Breast epithelium (tissue), 4 donors: ENCODE data around the gene ZCCHC14. TPM values are rescaled to one million over a fixed set of nuclear protein-coding genes. Genes with fewer than 3 reads are reported as not detected.
A peak's percentile ranks its signal among the peaks of the same experiment; 100 is the strongest.

Experiments used
- DNase-seq, 2 donors: peaks; one replicate each; pipeline ENCODE4 v3.0.0-alpha.2; 2019; ENCODE audit warnings: low spot score in 2 of 2
- H3K27ac ChIP-seq, 2 donors: fragments of 200-600 bp; sonication (generic) in 1 of 2; one replicate each; pipeline ENCODE4 v1.5.1; 2016 to 2019; ENCODE audit warnings: mild to moderate bottlenecking in 1 of 2
- H3K27me3 ChIP-seq, 2 donors: fragments of 200-600 bp; sonication (generic) in 1 of 2; one replicate each; pipeline versions ENCODE4 v1.5.1 to v1.6.0; 2017 to 2019; ENCODE audit warnings: control low read depth in 1 of 2, mild to moderate bottlenecking in 1 of 2
- H3K36me3 ChIP-seq: fragments of 200-600 bp; one replicate; pipeline ENCODE4 v1.5.1; 2019
- H3K4me1 ChIP-seq, 2 donors: fragments of 200-600 bp; sonication (generic); one replicate each; pipeline ENCODE4 v1.5.1; 2016 to 2019; ENCODE audit warnings: control low read depth in 1 of 2
- H3K4me3 ChIP-seq, 3 donors: fragments of 200-600 bp; sonication (generic); 1 replicate in 2 of 3; 2 replicates in 1 of 3; pipeline ENCODE4 v1.5.1; 2016 to 2019; ENCODE audit warnings: mild to moderate bottlenecking in 3 of 3, moderate library complexity in 2 of 3
- H3K9me3 ChIP-seq, 2 donors: fragments of 200-600 bp; sonication (generic) in 1 of 2; one replicate each; pipeline ENCODE4 v1.5.1; 2016 to 2019; ENCODE audit warnings: control low read depth in 1 of 2
- POLR2A ChIP-seq: fragments of 450-650 bp; IDR thresholded peaks from one replicate; pipeline ENCODE4 v1.6.1; 2016; ENCODE audit warnings: antibody characterized with exemption, mild to moderate bottlenecking, moderate library complexity
- POLR2AphosphoS5 ChIP-seq, 3 donors: sonication (generic); formaldehyde crosslinking; IDR thresholded peaks; one replicate each; pipeline ENCODE4 v1.6.1; 2017; ENCODE audit warnings: antibody characterized with exemption in 3 of 3
- intact Hi-C: fragments of 100-400 bp; cut with DNase I; formaldehyde crosslinking; loops from one replicate; pipeline ENCODE4 v1.15.1; 2023; ENCODE audit warnings: low total_unique reads
- total RNA-seq, 3 donors: library from RNA; depleted of rRNA; stranded (reverse); fragments of >200 nt; gene quantifications; one replicate each; pipeline ENCODE4 v1.1.0, GENCODE V29; 2016
- TF ChIP-seq, protein P1 (sequence below), 3 donors: fragments of 450-650 bp; IDR thresholded peaks; one replicate each; pipeline ENCODE4 v1.5.1; 2016 to 2017; ENCODE audit warnings: antibody characterized with exemption in 3 of 3, mild to moderate bottlenecking in 3 of 3, moderate library complexity in 3 of 3

Gene ZCCHC14
- total RNA-seq, 3 donors from 2014 or later, result 15.2 to 21.0 (median 18.7) TPM

DNA sequence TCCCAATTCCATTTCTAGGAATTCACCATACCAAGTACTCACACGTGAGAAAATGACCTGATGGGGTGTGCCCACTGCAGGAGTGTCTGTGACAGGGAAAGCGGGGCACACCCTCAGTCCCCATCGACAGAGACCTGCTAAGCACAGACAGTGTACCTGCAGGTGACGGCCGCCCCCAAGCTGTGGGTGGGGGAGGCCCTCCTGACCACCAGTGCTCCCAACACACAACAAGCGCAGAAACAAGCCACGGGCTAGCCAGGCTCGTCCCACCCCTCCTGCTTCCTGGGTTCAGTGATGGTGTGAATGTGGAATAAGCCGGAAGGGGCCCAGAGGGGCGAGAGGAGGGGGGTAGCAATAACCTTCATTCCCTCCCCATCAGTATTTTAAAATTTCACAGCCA lies 31.9 kb downstream of the ZCCHC14 start:
- Histone ChIP-seq H3K4me3 (no peak overlapping the region), H3K27ac (peak overlapping the region in 1 of 2 donors; percentile 74), H3K27me3 (no peaks in the 10 kb centered on the region), H3K4me1 (peaks cover 5 to 20% of the 10 kb centered on the region in 2 donors), H3K9me3 (no peaks in the 10 kb centered on the region), H3K36me3 (no peaks in the 10 kb centered on the region)
- TF ChIP-seq, protein P1, sequence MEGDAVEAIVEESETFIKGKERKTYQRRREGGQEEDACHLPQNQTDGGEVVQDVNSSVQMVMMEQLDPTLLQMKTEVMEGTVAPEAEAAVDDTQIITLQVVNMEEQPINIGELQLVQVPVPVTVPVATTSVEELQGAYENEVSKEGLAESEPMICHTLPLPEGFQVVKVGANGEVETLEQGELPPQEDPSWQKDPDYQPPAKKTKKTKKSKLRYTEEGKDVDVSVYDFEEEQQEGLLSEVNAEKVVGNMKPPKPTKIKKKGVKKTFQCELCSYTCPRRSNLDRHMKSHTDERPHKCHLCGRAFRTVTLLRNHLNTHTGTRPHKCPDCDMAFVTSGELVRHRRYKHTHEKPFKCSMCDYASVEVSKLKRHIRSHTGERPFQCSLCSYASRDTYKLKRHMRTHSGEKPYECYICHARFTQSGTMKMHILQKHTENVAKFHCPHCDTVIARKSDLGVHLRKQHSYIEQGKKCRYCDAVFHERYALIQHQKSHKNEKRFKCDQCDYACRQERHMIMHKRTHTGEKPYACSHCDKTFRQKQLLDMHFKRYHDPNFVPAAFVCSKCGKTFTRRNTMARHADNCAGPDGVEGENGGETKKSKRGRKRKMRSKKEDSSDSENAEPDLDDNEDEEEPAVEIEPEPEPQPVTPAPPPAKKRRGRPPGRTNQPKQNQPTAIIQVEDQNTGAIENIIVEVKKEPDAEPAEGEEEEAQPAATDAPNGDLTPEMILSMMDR (IDR thresholded peaks at IDR 0.05), result no peak
- TF ChIP-seq POLR2AphosphoS5 (IDR thresholded peaks at IDR 0.05) (no peak), POLR2A (no peak)
- intact Hi-C loops, result no loop called here
- DNase-seq, result no peak

DNA sequence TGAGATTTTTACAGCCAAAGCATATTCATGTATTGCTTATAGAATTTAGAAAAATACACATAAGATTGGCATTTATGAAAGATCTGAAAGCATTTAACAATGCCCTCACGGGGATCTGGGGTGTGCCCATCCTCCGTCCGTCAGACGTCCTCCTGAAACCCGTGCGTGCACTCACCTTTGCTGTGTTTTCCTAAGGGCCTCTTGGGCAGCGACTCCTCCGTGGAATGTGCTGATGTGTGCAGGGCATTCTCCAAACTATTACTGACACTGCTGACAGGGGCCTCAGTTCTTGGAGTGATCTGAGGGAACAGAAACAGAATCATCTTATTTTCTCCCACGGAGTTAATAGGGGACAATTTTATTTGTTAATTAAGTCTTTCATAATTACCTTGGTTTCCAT lies 33.0 kb downstream of the ZCCHC14 start:
- TF ChIP-seq POLR2A (no peak), POLR2AphosphoS5 (IDR thresholded peaks at IDR 0.05) (no peak)
- TF ChIP-seq, protein P1 (IDR thresholded peaks at IDR 0.05), result no peak
- no peak for DNase-seq
- H3K4me3 ChIP-seq, result no peak overlapping the region
- no peaks in the 10 kb centered on the region for H3K27me3 ChIP-seq
- peaks cover 5 to 9% of the 10 kb centered on the region in 2 donors for H3K4me1 ChIP-seq
- intact Hi-C loops, result no loop called here
- H3K27ac ChIP-seq, result no peak overlapping the region
- H3K36me3 ChIP-seq, result no peaks in the 10 kb centered on the region
- no peaks in the 10 kb centered on the region for H3K9me3 ChIP-seq

DNA sequence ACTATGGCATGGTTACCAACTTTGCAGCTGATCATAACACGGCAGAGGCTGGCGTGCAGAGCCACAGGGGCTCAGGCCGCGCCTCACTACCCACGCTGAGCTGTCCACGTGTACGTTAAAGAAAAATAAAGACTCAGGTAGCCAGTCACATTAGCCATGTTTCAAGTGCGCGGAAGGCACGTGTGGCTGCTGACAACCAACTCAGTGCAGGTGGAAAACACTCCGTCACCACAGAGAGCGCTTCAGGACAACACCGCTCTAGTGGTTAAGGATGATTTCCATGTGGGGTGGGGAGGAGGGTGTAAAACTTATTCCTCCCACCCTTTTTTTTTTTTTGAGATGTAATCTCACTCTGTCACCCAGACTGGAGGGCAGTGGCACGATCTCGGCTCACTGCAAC lies 33.8 kb downstream of the ZCCHC14 start:
- H3K36me3 ChIP-seq, result no peaks in the 10 kb centered on the region
- TF ChIP-seq POLR2AphosphoS5 (IDR thresholded peaks at IDR 0.05) (no peak), POLR2A (no peak)
- TF ChIP-seq, protein P1 (IDR thresholded peaks at IDR 0.05), result no peak
- peak overlapping the region; percentile 73 to 79 for H3K27ac ChIP-seq
- H3K27me3 ChIP-seq, result no peaks in the 10 kb centered on the region
- H3K4me3 ChIP-seq, result no peak overlapping the region
- H3K4me1 ChIP-seq, result peaks cover 4 to 8% of the 10 kb centered on the region in 2 donors
- DNase-seq, result no peak
- intact Hi-C loops, result no loop called here
- H3K9me3 ChIP-seq, result no peaks in the 10 kb centered on the region

DNA sequence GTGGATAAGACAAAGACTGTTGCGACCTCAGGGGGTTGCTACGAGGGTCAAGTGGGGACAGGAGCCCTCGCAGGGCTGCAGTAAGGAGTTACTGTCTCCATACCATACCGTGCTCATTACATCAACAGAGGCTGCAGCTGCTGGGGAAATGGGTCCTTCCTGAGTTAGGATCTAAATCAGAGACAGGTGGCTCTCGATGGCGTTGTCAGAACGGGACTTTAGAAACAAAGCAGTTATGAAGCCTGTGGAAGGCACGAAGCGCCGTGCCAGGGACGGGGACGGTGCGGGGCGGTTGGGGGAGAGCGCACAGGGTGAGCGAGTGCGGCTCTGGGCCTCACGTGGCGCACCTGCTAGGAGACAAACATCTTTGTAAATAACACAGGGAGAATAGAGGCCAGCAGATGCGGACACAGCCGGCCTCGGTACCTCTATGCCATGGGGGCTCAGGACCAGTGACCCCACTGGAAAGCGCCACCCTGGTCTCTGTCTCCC lies 34.4 kb downstream of the ZCCHC14 start:
- Histone ChIP-seq H3K36me3 (no peaks in the 10 kb centered on the region), H3K4me1 (peaks cover 0 to 8% of the 10 kb centered on the region in 2 donors), H3K27me3 (no peaks in the 10 kb centered on the region), H3K9me3 (no peaks in the 10 kb centered on the region), H3K27ac (peak overlapping the region; percentile 73 to 79), H3K4me3 (no peak overlapping the region)
- TF ChIP-seq POLR2AphosphoS5 (IDR thresholded peaks at IDR 0.05) (no peak), POLR2A (no peak)
- TF ChIP-seq, protein P1 (IDR thresholded peaks at IDR 0.05), result no peak
- intact Hi-C loops, result no loop called here
- no peak for DNase-seq

DNA sequence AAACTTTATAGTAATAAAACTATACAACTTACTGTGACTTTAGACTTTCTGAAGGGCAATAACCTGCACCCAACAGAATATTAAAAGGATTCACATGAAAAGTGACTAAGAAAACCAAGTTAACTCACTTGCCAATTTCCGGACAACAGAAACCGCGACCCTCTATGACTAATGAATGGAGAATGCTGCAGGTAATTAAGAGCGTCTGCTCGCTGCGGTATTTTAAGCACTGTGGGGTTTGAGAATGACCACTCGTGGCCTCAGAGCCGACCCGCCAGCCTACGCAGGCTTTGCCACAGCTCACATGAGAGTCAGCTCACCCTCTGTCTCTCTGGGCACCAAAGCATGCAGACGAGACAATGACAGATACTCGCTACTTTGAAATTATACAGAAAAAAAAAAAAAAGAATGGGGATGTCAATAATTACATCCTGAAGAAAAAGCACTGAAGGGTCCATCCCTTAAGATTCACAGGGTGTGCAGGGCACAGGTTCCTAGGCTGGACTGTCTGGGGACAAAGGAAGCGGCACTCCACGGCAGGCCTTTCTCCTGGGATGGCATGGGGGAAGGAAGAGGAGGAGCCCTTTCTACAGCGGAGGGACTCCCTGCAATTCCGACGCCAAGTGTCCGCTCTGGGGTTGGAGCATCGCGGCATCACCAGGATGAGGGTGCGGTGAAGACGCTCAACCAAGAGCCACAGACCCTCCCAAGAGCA lies 35.0 kb downstream of the ZCCHC14 start:
- intact Hi-C loops, result no loop called here
- Histone ChIP-seq H3K27ac (peak overlapping the region; percentile 73 to 79), H3K4me3 (no peak overlapping the region), H3K27me3 (no peaks in the 10 kb centered on the region), H3K36me3 (no peaks in the 10 kb centered on the region), H3K4me1 (peaks cover 0 to 8% of the 10 kb centered on the region in 2 donors), H3K9me3 (no peaks in the 10 kb centered on the region)
- TF ChIP-seq POLR2A (no peak), POLR2AphosphoS5 (IDR thresholded peaks at IDR 0.05) (peak in 1 of 3 donors; percentile 12)
- DNase-seq, result peak in 1 of 2 donors; percentile 57
